Trophoblast cell (in vitro differentiated cells and primary cell): ENCODE results near the gene PPP1R3C.

Source experiments
- DNase-seq, 2 donors: peaks; one replicate each; pipeline ENCODE4 v3.0.0-alpha.2; 2016
- H2AFZ ChIP-seq: 2 replicates; pipeline ENCODE4 v1.6.1; 2013; ENCODE audit warnings: low read length, moderate library complexity, mild to moderate bottlenecking; ENCODE audit not compliant: insufficient read depth, poor library complexity
- H2AK5ac ChIP-seq: 2 replicates; pipeline ENCODE4 v1.6.1; 2013; ENCODE audit warnings: mild to moderate bottlenecking, low read length
- H2BK120ac ChIP-seq: 2 replicates; pipeline ENCODE4 v1.6.1; 2013; ENCODE audit warnings: low read length, mild to moderate bottlenecking, moderate library complexity; ENCODE audit not compliant: insufficient read depth, poor library complexity
- H2BK12ac ChIP-seq: 2 replicates; pipeline ENCODE4 v1.6.1; 2013; ENCODE audit warnings: mild to moderate bottlenecking, low read length, moderate library complexity
- H2BK5ac ChIP-seq: 2 replicates; pipeline ENCODE4 v1.6.1; 2013; ENCODE audit warnings: low read length, low read depth, moderate library complexity, mild to moderate bottlenecking; ENCODE audit not compliant: poor library complexity
- H3K14ac ChIP-seq: 2 replicates; pipeline ENCODE4 v1.6.1; 2013; ENCODE audit warnings: mild to moderate bottlenecking, low read length
- H3K18ac ChIP-seq: 2 replicates; pipeline ENCODE4 v1.6.1; 2013; ENCODE audit warnings: mild to moderate bottlenecking, low read length
- H3K23ac ChIP-seq: 2 replicates; pipeline ENCODE4 v1.6.1; 2013; ENCODE audit warnings: low read length
- H3K27ac ChIP-seq: 2 replicates; pipeline ENCODE4 v1.5.1; 2013; ENCODE audit warnings: low read depth, mild to moderate bottlenecking, inconsistent platforms, low read length, moderate library complexity
- H3K27me3 ChIP-seq: 2 replicates; pipeline ENCODE4 v1.6.1; 2013; ENCODE audit warnings: inconsistent platforms, mild to moderate bottlenecking, low read length, moderate library complexity; ENCODE audit not compliant: insufficient read depth
- H3K36me3 ChIP-seq, 2 experiments: 1 replicate in 1 of 2; 2 replicates in 1 of 2; pipeline ENCODE4 v1.6.1; 2013; ENCODE audit warnings: low read length in 2 of 2, mild to moderate bottlenecking in 2 of 2, moderate library complexity in 1 of 2; ENCODE audit not compliant: insufficient read depth in 2 of 2, control insufficient read depth in 1 of 2
- H3K4ac ChIP-seq: 2 replicates; pipeline ENCODE4 v1.6.1; 2013; ENCODE audit warnings: low read depth, mild to moderate bottlenecking, low read length, moderate library complexity
- H3K4me1 ChIP-seq, 2 experiments: 1 replicate in 1 of 2; 2 replicates in 1 of 2; pipeline ENCODE4 v1.6.1; 2013; ENCODE audit warnings: low read length in 2 of 2, mild to moderate bottlenecking in 2 of 2, moderate library complexity in 1 of 2; ENCODE audit not compliant: insufficient read depth in 2 of 2, control insufficient read depth in 1 of 2
- H3K4me2 ChIP-seq: 2 replicates; pipeline ENCODE4 v1.6.1; 2013; ENCODE audit warnings: inconsistent platforms, mild to moderate bottlenecking, low read length, moderate library complexity
- H3K4me3 ChIP-seq: 2 replicates; pipeline ENCODE4 v1.5.1; 2013; ENCODE audit warnings: mild to moderate bottlenecking, low read depth, low read length, inconsistent platforms
- H3K79me1 ChIP-seq: one replicate; pipeline ENCODE4 v1.6.1; 2013; ENCODE audit warnings: low read length
- H3K79me2 ChIP-seq: 2 replicates; pipeline ENCODE4 v1.6.1; 2013; ENCODE audit warnings: low read length, mild to moderate bottlenecking; ENCODE audit not compliant: control insufficient read depth, insufficient read depth, poor library complexity
- H3K9ac ChIP-seq: 2 replicates; pipeline ENCODE4 v1.6.1; 2013; ENCODE audit warnings: mild to moderate bottlenecking, low read length
- H3K9me3 ChIP-seq: 2 replicates; pipeline ENCODE4 v1.6.1; 2013; ENCODE audit warnings: low read depth, mild to moderate bottlenecking, control low read depth, inconsistent platforms, low read length; ENCODE audit not compliant: insufficient read depth
- H4K12ac ChIP-seq: 2 replicates; pipeline ENCODE4 v1.6.1; 2013; ENCODE audit warnings: low read depth, mild to moderate bottlenecking, low read length, moderate library complexity
- H4K8ac ChIP-seq: 2 replicates; pipeline ENCODE4 v1.6.1; 2013; ENCODE audit warnings: low read depth, mild to moderate bottlenecking, low read length, moderate library complexity
- H4K91ac ChIP-seq: one replicate; pipeline ENCODE4 v1.6.1; 2013; ENCODE audit warnings: low read depth, mild to moderate bottlenecking, low read length, moderate library complexity
- WGBS: extraction: QIAGEN DNeasy Blood & Tissue Kit; methylation state at CpG from one replicate; pipeline ENCODE4 v1.1.7; 2013; ENCODE audit warnings: missing lambda C conversion rate; ENCODE audit not compliant: insufficient read length, insufficient coverage; ENCODE audit errors: extremely low coverage; 5-methylcytosine and 5-hydroxymethylcytosine counted together

PPP1R3C gene

GRCh38 chr10:91622601-91623000 is 10.3 kb downstream of the PPP1R3C start:
- H4K91ac ChIP-seq, result no peak overlapping the region
- no peaks in the 10 kb centered on the region for H3K79me2 ChIP-seq
- H3K36me3 ChIP-seq, result no peaks in the 10 kb centered on the region
- H2BK12ac ChIP-seq, result no peak overlapping the region
- H3K4me2 ChIP-seq, result no peak overlapping the region
- no peaks in the 10 kb centered on the region for H3K4me1 ChIP-seq
- H4K12ac ChIP-seq, result no peak overlapping the region
- H2BK120ac ChIP-seq, result no peak overlapping the region
- no peaks in the 10 kb centered on the region for H3K9me3 ChIP-seq
- H2BK5ac ChIP-seq, result no peak overlapping the region
- H3K9ac ChIP-seq, result no peak overlapping the region
- H3K79me1 ChIP-seq, result no peaks in the 10 kb centered on the region
- no peak overlapping the region for H3K4me3 ChIP-seq
- H3K27ac ChIP-seq, result no peak overlapping the region
- no peak overlapping the region for H3K14ac ChIP-seq
- H3K4ac ChIP-seq, result no peak overlapping the region
- no peaks in the 10 kb centered on the region for H3K27me3 ChIP-seq
- H4K8ac ChIP-seq, result no peak overlapping the region
- H2AFZ ChIP-seq, result no peak overlapping the region
- no CpG with 5 or more reads among the region's 1 CpG for whole genome bisulfite sequencing
- H3K23ac ChIP-seq, result no peak overlapping the region
- no peak overlapping the region for H3K18ac ChIP-seq
- no peak overlapping the region for H2AK5ac ChIP-seq
- no peak for DNase-seq

- WGBS, result no CpG with 5 or more reads among the region's 1 CpG
Observed at GRCh38 chr10:91621483-91622113, 11.3 kb downstream of the PPP1R3C start.

GRCh38 chr10:91617072-91617609 is 15.7 kb downstream of the PPP1R3C start:
- no peaks in the 10 kb centered on the region for H3K27me3 ChIP-seq
- DNase-seq, result no peak
- H3K79me1 ChIP-seq, result no peaks in the 10 kb centered on the region
- no peaks in the 10 kb centered on the region for H3K36me3 ChIP-seq
- H3K27ac ChIP-seq, result no peak overlapping the region
- no peak overlapping the region for H3K9ac ChIP-seq
- H4K12ac ChIP-seq, result no peak overlapping the region
- no peak overlapping the region for H2BK12ac ChIP-seq
- WGBS, result no CpG with 5 or more reads among the region's 7 CpGs
- H3K4me3 ChIP-seq, result no peak overlapping the region
- H2BK120ac ChIP-seq, result no peak overlapping the region
- H4K91ac ChIP-seq, result no peak overlapping the region
- H3K4me1 ChIP-seq, result no peaks in the 10 kb centered on the region
- H4K8ac ChIP-seq, result no peak overlapping the region
- no peak overlapping the region for H3K18ac ChIP-seq
- H3K14ac ChIP-seq, result no peak overlapping the region
- H2BK5ac ChIP-seq, result no peak overlapping the region
- H3K9me3 ChIP-seq, result no peaks in the 10 kb centered on the region
- H2AFZ ChIP-seq, result no peak overlapping the region
- no peaks in the 10 kb centered on the region for H3K79me2 ChIP-seq
- no peak overlapping the region for H3K4me2 ChIP-seq
- H3K4ac ChIP-seq, result no peak overlapping the region
- H3K23ac ChIP-seq, result no peak overlapping the region
- H2AK5ac ChIP-seq, result no peak overlapping the region

More at GRCh38 chr10:91621483-91622113, 11.3 kb downstream of the PPP1R3C start:
- no peak overlapping the region for H3K14ac ChIP-seq
- no peak overlapping the region for H4K8ac ChIP-seq
- H3K79me2 ChIP-seq, result no peaks in the 10 kb centered on the region
- no peak overlapping the region for H4K91ac ChIP-seq
- no peaks in the 10 kb centered on the region for H3K79me1 ChIP-seq
- no peaks in the 10 kb centered on the region for H3K27me3 ChIP-seq
- H3K9ac ChIP-seq, result no peak overlapping the region
- H3K4ac ChIP-seq, result no peak overlapping the region
- no peak overlapping the region for H2BK120ac ChIP-seq
- H3K27ac ChIP-seq, result no peak overlapping the region
- DNase-seq, result no peak
- no peak overlapping the region for H2AK5ac ChIP-seq
- H4K12ac ChIP-seq, result no peak overlapping the region
- no peak overlapping the region for H3K18ac ChIP-seq
- no peaks in the 10 kb centered on the region for H3K4me1 ChIP-seq
- no peak overlapping the region for H3K4me2 ChIP-seq
- no peak overlapping the region for H2BK5ac ChIP-seq
- no peaks in the 10 kb centered on the region for H3K9me3 ChIP-seq
- H3K4me3 ChIP-seq, result no peak overlapping the region
- no peak overlapping the region for H3K23ac ChIP-seq
- no peak overlapping the region for H2AFZ ChIP-seq
- H3K36me3 ChIP-seq, result no peaks in the 10 kb centered on the region
- no peak overlapping the region for H2BK12ac ChIP-seq

GRCh38 chr10:91616137-91616536 is 16.7 kb downstream of the PPP1R3C start:
- Histone ChIP-seq H2BK12ac (no peak overlapping the region), H3K4ac (no peak overlapping the region), H3K4me3 (no peak overlapping the region), H3K36me3 (no peaks in the 10 kb centered on the region), H3K4me2 (no peak overlapping the region), H4K91ac (no peak overlapping the region), H2AFZ (no peak overlapping the region), H3K23ac (no peak overlapping the region), H2AK5ac (no peak overlapping the region), H2BK120ac (no peak overlapping the region), H4K12ac (no peak overlapping the region), H3K9ac (no peak overlapping the region), H3K79me2 (no peaks in the 10 kb centered on the region), H4K8ac (no peak overlapping the region), H3K27ac (no peak overlapping the region), H3K27me3 (no peaks in the 10 kb centered on the region), H3K9me3 (no peaks in the 10 kb centered on the region), H3K14ac (no peak overlapping the region), H3K79me1 (no peaks in the 10 kb centered on the region), H3K4me1 (no peaks in the 10 kb centered on the region), H2BK5ac (no peak overlapping the region), H3K18ac (no peak overlapping the region)
- no peak for DNase-seq
- no CpG with 5 or more reads among the region's 1 CpG for whole genome bisulfite sequencing
